Astrocyte (in vitro differentiated cells and primary cell): Measurements from ENCODE around the gene GCNA. TPM values are rescaled to one million over a fixed set of nuclear protein-coding genes. Genes with fewer than 3 reads are reported as not detected.

ENCODE experiments used
- DNase-seq: peaks from one replicate; pipeline ENCODE4 v3.0.0-alpha.2; 2010; ENCODE audit warnings: low read depth
- FAIRE-seq: peaks from 2 replicates; lab custom pipeline; 2011; peaks lifted over from hg19 to GRCh38; lab: Jason Lieb, UNC
- H2AFZ ChIP-seq: 2 replicates; pipeline ENCODE4 v1.6.0; 2012; ENCODE audit warnings: low read depth, low read length, inconsistent platforms
- H3K27ac ChIP-seq: 2 replicates; pipeline ENCODE4 v1.5.1; 2011; ENCODE audit warnings: low read depth, low read length, inconsistent platforms
- H3K27me3 ChIP-seq: 2 replicates; pipeline ENCODE4 v1.6.0; 2011; ENCODE audit warnings: low read length, inconsistent platforms; ENCODE audit not compliant: insufficient read depth
- H3K36me3 ChIP-seq: 2 replicates; pipeline ENCODE4 v1.5.1; 2011; ENCODE audit warnings: low read length, inconsistent platforms; ENCODE audit not compliant: insufficient read depth
- H3K4me1 ChIP-seq: 2 replicates; pipeline ENCODE4 v1.5.1; 2011; ENCODE audit warnings: low read length, inconsistent platforms; ENCODE audit not compliant: insufficient read depth
- H3K4me2 ChIP-seq: 2 replicates; pipeline ENCODE4 v1.6.0; 2012; ENCODE audit warnings: low read length, inconsistent platforms
- H3K4me3 ChIP-seq: 2 replicates; pipeline ENCODE4 v1.5.1; 2011; ENCODE audit warnings: low read depth, mild to moderate bottlenecking, low read length, inconsistent platforms; ENCODE audit not compliant: insufficient read depth
- H3K79me2 ChIP-seq: 2 replicates; pipeline ENCODE4 v1.6.0; 2012; ENCODE audit warnings: mild to moderate bottlenecking, low read length, inconsistent platforms; ENCODE audit not compliant: insufficient read depth
- H3K9ac ChIP-seq: 2 replicates; pipeline ENCODE4 v1.6.0; 2012; ENCODE audit warnings: mild to moderate bottlenecking, low read length, inconsistent platforms
- H3K9me3 ChIP-seq: 2 replicates; pipeline ENCODE4 v1.5.1; 2012; ENCODE audit warnings: low read depth, mild to moderate bottlenecking, low read length, inconsistent platforms; ENCODE audit not compliant: insufficient read depth
- H4K20me1 ChIP-seq: 2 replicates; pipeline ENCODE4 v1.6.0; 2012; ENCODE audit warnings: low read length, inconsistent platforms; ENCODE audit not compliant: insufficient read depth
- H3K27ac Mint-ChIP-seq: one replicate; pipeline ENCODE4 v1.8.0; 2021; ENCODE audit warnings: mild to moderate bottlenecking, mixed read lengths; ENCODE audit not compliant: unreplicated experiment
- H3K27me3 Mint-ChIP-seq: one replicate; pipeline ENCODE4 v1.8.0; 2021; ENCODE audit warnings: low read depth, mixed read lengths; ENCODE audit not compliant: unreplicated experiment
- H3K36me3 Mint-ChIP-seq: one replicate; pipeline ENCODE4 v1.8.0; 2021; ENCODE audit warnings: low read depth, mixed read lengths; ENCODE audit not compliant: unreplicated experiment
- H3K4me1 Mint-ChIP-seq: one replicate; pipeline ENCODE4 v1.8.0; 2021; ENCODE audit warnings: low read depth, mixed read lengths; ENCODE audit not compliant: unreplicated experiment
- H3K4me3 Mint-ChIP-seq: one replicate; pipeline ENCODE4 v1.8.0; 2021; ENCODE audit warnings: mild to moderate bottlenecking, moderate library complexity, mixed read lengths; ENCODE audit not compliant: unreplicated experiment
- H3K9me3 Mint-ChIP-seq: one replicate; pipeline ENCODE4 v1.8.0; 2021; ENCODE audit warnings: mild to moderate bottlenecking, mixed read lengths; ENCODE audit not compliant: unreplicated experiment
- CTCF ChIP-seq: IDR thresholded peaks from 2 replicates; pipeline ENCODE4 v1.5.1; 2011; ENCODE audit warnings: low read depth, mild to moderate bottlenecking, inconsistent platforms, low read length, moderate library complexity; ENCODE audit not compliant: insufficient read depth
- EZH2 ChIP-seq: IDR thresholded peaks from 2 replicates; pipeline ENCODE4 v1.6.1; 2012; ENCODE audit warnings: mild to moderate bottlenecking, low read length, inconsistent platforms; ENCODE audit not compliant: insufficient read depth
- total RNA-seq: library from RNA; stranded (reverse); gene quantifications from 2 replicates; pipeline ENCODE4 v1.2.1, GENCODE V29; 2021

Gene GCNA
- total RNA-seq, 1 donor from 2014 or later: 2.2 TPM

DNA sequence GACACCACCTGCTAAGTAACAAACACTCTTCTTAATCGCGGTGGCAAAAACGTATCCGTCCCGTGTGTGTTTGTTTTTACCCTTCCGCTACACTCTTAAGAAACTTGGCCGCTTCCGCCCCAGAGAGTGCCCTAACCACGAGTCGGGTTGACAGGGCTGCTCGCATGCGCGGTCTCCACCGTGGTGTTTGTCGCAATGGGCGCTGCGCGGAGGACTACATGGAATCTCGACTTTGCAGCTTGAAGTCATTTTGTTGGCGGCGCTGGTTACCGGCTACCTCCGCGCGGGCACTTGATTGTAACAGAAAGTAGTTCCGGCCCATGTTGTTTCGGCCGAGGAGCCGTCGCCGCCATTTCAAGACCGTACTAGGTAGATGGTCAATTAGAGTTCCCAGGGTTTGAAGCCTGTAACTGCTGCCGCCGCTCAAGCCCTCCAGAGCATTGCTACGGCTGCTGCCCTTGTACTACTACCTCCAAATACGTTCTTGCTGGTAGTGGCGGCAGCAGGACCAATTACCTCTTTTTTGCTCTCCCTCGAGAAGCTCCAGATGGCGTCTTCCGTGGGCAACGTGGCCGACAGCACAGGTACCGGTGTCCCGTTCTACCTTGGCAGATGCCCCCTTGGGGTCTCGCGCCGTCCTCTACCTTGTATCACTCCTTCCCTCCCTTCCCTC lies 45.3 kb upstream of the GCNA start, which contains the start of gene OGT:
OGT (plus strand) TSS at position 352 of the 673 bp plus-strand sequence; CDS start at position 548, 196 bp downstream.
- H2AFZ ChIP-seq: peak within 1 kb of the TSS; percentile 79
- TF ChIP-seq EZH2: no peak
- TF ChIP-seq CTCF: no peak
- peaks cover 33% of the 10 kb centered on the region for H4K20me1 ChIP-seq
- Mint-ChIP-seq H3K27ac (peak within 1 kb of the TSS; percentile 92), H3K4me3 (peak within 1 kb of the TSS; percentile 99), H3K36me3 (no peaks in the 10 kb centered on the region), H3K9me3 (peaks cover 2% of the 10 kb centered on the region), H3K4me1 (peaks cover 4% of the 10 kb centered on the region), H3K27me3 (peaks cover 3% of the 10 kb centered on the region)
- H3K9ac ChIP-seq: peak within 1 kb of the TSS; percentile 98
- no peaks in the 10 kb centered on the region for H3K9me3 ChIP-seq
- peak within 1 kb of the TSS; percentile 92 for H3K27ac ChIP-seq
- peaks cover 5% of the 10 kb centered on the region for H3K4me1 ChIP-seq
- H3K79me2 ChIP-seq: peaks cover 50% of the 10 kb centered on the region
- H3K4me3 ChIP-seq: peak within 1 kb of the TSS; percentile 95
- peaks cover 4% of the 10 kb centered on the region for H3K36me3 ChIP-seq
- H3K27me3 ChIP-seq: no peaks in the 10 kb centered on the region
- H3K4me2 ChIP-seq: peak within 1 kb of the TSS; percentile 94
- FAIRE-seq (no peak), DNase-seq (peak; percentile 98)

- peak overlapping the region; percentile 79 for H2AFZ ChIP-seq
- no peak for FAIRE-seq
- H3K4me3 ChIP-seq: peak overlapping the region; percentile 95
- H3K27ac ChIP-seq: peak overlapping the region; percentile 92
- peaks cover 36% of the 10 kb centered on the region for H4K20me1 ChIP-seq
- Mint-ChIP-seq H3K9me3 (peaks cover 2% of the 10 kb centered on the region), H3K27me3 (no peaks in the 10 kb centered on the region), H3K27ac (peak overlapping the region; percentile 92), H3K36me3 (no peaks in the 10 kb centered on the region), H3K4me1 (peaks cover 4% of the 10 kb centered on the region), H3K4me3 (peak overlapping the region; percentile 99)
- H3K9me3 ChIP-seq: no peaks in the 10 kb centered on the region
- peaks cover 56% of the 10 kb centered on the region for H3K79me2 ChIP-seq
- peaks cover 6% of the 10 kb centered on the region for H3K36me3 ChIP-seq
- H3K4me2 ChIP-seq: peak overlapping the region; percentile 94
- H3K27me3 ChIP-seq: no peaks in the 10 kb centered on the region
- peaks cover 5% of the 10 kb centered on the region for H3K4me1 ChIP-seq
- no peak for DNase-seq
- peak overlapping the region; percentile 98 for H3K9ac ChIP-seq
- TF ChIP-seq CTCF (no peak), EZH2 (no peak)
These were observed 44.8 kb upstream of the GCNA start for GRCh38 chrX:71533516-71533850.
